IMR-90 (cell line): Measurements from ENCODE around the gene TBC1D22A. TPM values are rescaled to one million over a fixed set of nuclear protein-coding genes. Genes with fewer than 3 reads are reported as not detected.

Experiments
- ATAC-seq: fragments of 200-7000 bp; cut with Tn5 transposase; 2 replicates; pipeline ENCODE4 v1.9.1; 2020; ENCODE audit warnings: low read depth, mild to moderate bottlenecking, moderate library complexity
- BruUV-seq: library from RNA; stranded (reverse); fragments of 400-500 nt; replicated peaks from 2 replicates; lab custom pipeline; 2021; lab: Mats Ljungman, UMichigan
- CTCF ChIA-PET: fragments of 300-600 bp; formaldehyde crosslinking; extraction: SDS; loops from one replicate; lab custom pipeline; 2021; ENCODE audit warnings: antibody characterized with exemption; lab: Yijun Ruan, JAX
- POLR2A ChIA-PET: fragments of 300-600 bp; sonication (Branson Sonifier 250); formaldehyde crosslinking; loops from one replicate; lab custom pipeline; 2022; ENCODE audit warnings: antibody characterized with exemption; ENCODE audit not compliant: unreplicated experiment; lab: Charles Lee
- DNase-seq: peaks from one replicate; pipeline ENCODE4 v3.0.0; 2013
- H2AFZ ChIP-seq: replicated peaks from 2 replicates; pipeline ENCODE3; 2013; ENCODE audit warnings: low read length, mild to moderate bottlenecking; ENCODE audit not compliant: poor library complexity
- H2AK5ac ChIP-seq: 2 replicates; pipeline ENCODE4 v1.6.1; 2013; ENCODE audit warnings: low read depth, low read length, inconsistent platforms
- H2AK9ac ChIP-seq: replicated peaks from 2 replicates; pipeline ENCODE3; 2013; ENCODE audit warnings: mild to moderate bottlenecking, low read depth, low read length, moderate library complexity; ENCODE audit not compliant: poor library complexity
- H2BK120ac ChIP-seq: 2 replicates; pipeline ENCODE4 v1.6.1; 2013; ENCODE audit warnings: low read depth, low read length, inconsistent platforms
- H2BK15ac ChIP-seq: 3 replicates; pipeline ENCODE4 v1.6.1; 2013; ENCODE audit warnings: low read depth, low read length, inconsistent platforms
- H2BK20ac ChIP-seq: 2 replicates; pipeline ENCODE4 v1.6.1; 2013; ENCODE audit warnings: low read depth, mild to moderate bottlenecking, inconsistent platforms, low read length, moderate library complexity
- H2BK5ac ChIP-seq: 2 replicates; pipeline ENCODE4 v1.6.1; 2013; ENCODE audit warnings: mild to moderate bottlenecking, low read depth, low read length, inconsistent platforms; ENCODE audit not compliant: poor library complexity, severe bottlenecking
- H3K14ac ChIP-seq: replicated peaks from 2 replicates; pipeline ENCODE4 v1.6.1; 2013; ENCODE audit warnings: low read depth, low read length, inconsistent platforms
- H3K18ac ChIP-seq: 2 replicates; pipeline ENCODE4 v1.6.1; 2013; ENCODE audit warnings: low read depth, low read length, control low read depth
- H3K23ac ChIP-seq: 2 replicates; pipeline ENCODE4 v1.6.1; 2013; ENCODE audit warnings: low read depth, low read length, inconsistent platforms
- H3K27ac ChIP-seq: 2 replicates; pipeline ENCODE4 v1.5.1; 2013; ENCODE audit warnings: mild to moderate bottlenecking, control low read depth, low read length; ENCODE audit not compliant: insufficient read depth
- H3K27me3 ChIP-seq: 2 replicates; pipeline ENCODE4 v1.6.1; 2013; ENCODE audit warnings: low read length; ENCODE audit not compliant: control insufficient read depth, insufficient read depth
- H3K36me3 ChIP-seq: 2 replicates; pipeline ENCODE4 v1.6.1; 2013; ENCODE audit warnings: low read length, mixed read lengths; ENCODE audit not compliant: control insufficient read depth, insufficient read depth
- H3K4ac ChIP-seq: 2 replicates; pipeline ENCODE4 v1.6.1; 2013; ENCODE audit warnings: low read depth, low read length, inconsistent platforms
- H3K4me1 ChIP-seq: 2 replicates; pipeline ENCODE4 v1.6.1; 2013; ENCODE audit warnings: low read length, mixed read lengths; ENCODE audit not compliant: control insufficient read depth, insufficient read depth
- H3K4me2 ChIP-seq: 2 replicates; pipeline ENCODE4 v1.6.1; 2013; ENCODE audit warnings: low read depth, mild to moderate bottlenecking, control low read depth, low read length, moderate library complexity
- H3K4me3 ChIP-seq: 2 replicates; pipeline ENCODE4 v1.5.1; 2013; ENCODE audit warnings: low read depth, mild to moderate bottlenecking, control low read depth, low read length, moderate library complexity; ENCODE audit not compliant: insufficient read depth
- H3K56ac ChIP-seq: 2 replicates; pipeline ENCODE4 v1.6.1; 2013; ENCODE audit warnings: low read length, inconsistent platforms; ENCODE audit not compliant: insufficient read depth; ENCODE audit errors: extremely low read depth
- H3K79me1 ChIP-seq, 2 experiments: 2 replicates each; pipeline ENCODE4 v1.6.1; 2013; ENCODE audit warnings: low read length in 2 of 2, inconsistent platforms in 1 of 2, low read depth in 1 of 2
- H3K9ac ChIP-seq: 2 replicates; pipeline ENCODE4 v1.6.1; 2013; ENCODE audit warnings: low read depth, low read length, control low read depth
- H3K9me1 ChIP-seq: 2 replicates; pipeline ENCODE4 v1.6.1; 2013; ENCODE audit warnings: low read length, inconsistent platforms; ENCODE audit not compliant: insufficient read depth
- H3K9me3 ChIP-seq: 2 replicates; pipeline ENCODE4 v1.6.1; 2013; ENCODE audit warnings: low read length; ENCODE audit not compliant: control insufficient read depth, insufficient read depth
- H4K20me1 ChIP-seq: 2 replicates; pipeline ENCODE4 v1.6.1; 2013; ENCODE audit warnings: low read length, inconsistent platforms; ENCODE audit not compliant: insufficient read depth
- H4K5ac ChIP-seq: 2 replicates; pipeline ENCODE4 v1.6.1; 2013; ENCODE audit warnings: mild to moderate bottlenecking, low read depth, low read length, control low read depth
- H4K8ac ChIP-seq, 2 experiments: 2 replicates each; pipeline ENCODE4 v1.6.1; 2013; ENCODE audit warnings: low read depth in 2 of 2, low read length in 2 of 2, control low read depth in 1 of 2, inconsistent platforms in 1 of 2
- H4K91ac ChIP-seq: 2 replicates; pipeline ENCODE4 v1.6.1; 2013; ENCODE audit warnings: low read depth, low read length, inconsistent platforms; ENCODE audit not compliant: insufficient read depth
- BHLHE40 ChIP-seq: fragments of 150-350 bp; IDR thresholded peaks from 2 replicates; pipeline ENCODE4 v1.6.1; 2016; ENCODE audit warnings: mild to moderate bottlenecking, low read depth, low read length
- CEBPB ChIP-seq: IDR thresholded peaks from 2 replicates; pipeline ENCODE4 v1.6.1; 2012; ENCODE audit warnings: low read depth, low read length, improper control_type of control experiment
- CHD1 ChIP-seq: IDR thresholded peaks from 2 replicates; pipeline ENCODE4 v1.6.1; 2012; ENCODE audit warnings: low read depth, low read length, improper control_type of control experiment
- FOS ChIP-seq: fragments of 150-350 bp; IDR thresholded peaks from 2 replicates; pipeline ENCODE4 v1.6.1; 2016; ENCODE audit warnings: low read depth, low read length
- MAFK ChIP-seq: IDR thresholded peaks from 2 replicates; pipeline ENCODE4 v1.6.1; 2012; ENCODE audit warnings: low read depth, low read length, improper control_type of control experiment
- MAZ ChIP-seq: IDR thresholded peaks from 2 replicates; pipeline ENCODE4 v1.6.1; 2012; ENCODE audit warnings: low read depth, mild to moderate bottlenecking, low read length, improper control_type of control experiment, moderate library complexity, borderline replicate concordance
- MXI1 ChIP-seq: IDR thresholded peaks from 2 replicates; pipeline ENCODE4 v1.6.1; 2012; ENCODE audit warnings: low read depth, mild to moderate bottlenecking, low read length, moderate library complexity, borderline replicate concordance
- NFE2L2 ChIP-seq: fragments of 150-350 bp; IDR thresholded peaks from 2 replicates; pipeline ENCODE4 v1.6.1; 2016; ENCODE audit warnings: low read depth, mild to moderate bottlenecking, low read length
- POLR2A ChIP-seq: IDR thresholded peaks from 2 replicates; pipeline ENCODE4 v1.6.1; 2012; ENCODE audit warnings: mild to moderate bottlenecking, low read depth, low read length
- RAD21 ChIP-seq: IDR thresholded peaks from 2 replicates; pipeline ENCODE4 v1.6.1; 2012; ENCODE audit warnings: low read length, improper control_type of control experiment
- RCOR1 ChIP-seq: IDR thresholded peaks from 2 replicates; pipeline ENCODE4 v1.6.1; 2012; ENCODE audit warnings: mild to moderate bottlenecking, low read length, improper control_type of control experiment; ENCODE audit not compliant: insufficient replicate concordance
- RFX5 ChIP-seq: IDR thresholded peaks from 2 replicates; pipeline ENCODE4 v1.8.0; 2012; ENCODE audit warnings: low read depth, mild to moderate bottlenecking, low read length, moderate library complexity
- SMC3 ChIP-seq: fragments of 150-350 bp; IDR thresholded peaks from 2 replicates; pipeline ENCODE4 v1.6.1; 2016; ENCODE audit warnings: low read depth, mild to moderate bottlenecking, antibody characterized with exemption, low read length, moderate library complexity
- WGBS, 2 experiments: methylation state at CpG; one replicate each; pipeline versions ENCODE4 v1.1.5 to v1.1.7; 2013; ENCODE audit warnings: missing lambda C conversion rate in 2 of 2; ENCODE audit not compliant: insufficient read length in 1 of 2; ENCODE audit errors: extremely low coverage in 2 of 2; 5-methylcytosine and 5-hydroxymethylcytosine counted together
- dilution Hi-C: fragments of 300-500 bp; cut with HindIII; formaldehyde crosslinking; loops from one replicate; pipeline ENCODE4 v1.14.3; 2018; ENCODE audit warnings: low sequenced_read_pairs; ENCODE audit not compliant: unreplicated experiment
- in situ Hi-C: fragments of 300-500 bp; cut with MboI; formaldehyde crosslinking; loops from 3 replicates; pipeline ENCODE4 v1.14.3; 2019; ENCODE audit warnings: low sequenced_read_pairs, inconsistent platforms, mixed read lengths
- intact Hi-C: fragments of 100-400 bp; cut with micrococcal nuclease; formaldehyde crosslinking; loops from 2 replicates; pipeline ENCODE4 v1.10.0; 2022
- polyA plus RNA-seq, 3 experiments: library from polyadenylated mRNA; depleted of rRNA; stranded (reverse); fragments of >200 nt; gene quantifications; 2 replicates each; pipeline ENCODE4 v1.2.3, GENCODE V29; 2012; ENCODE audit warnings: low replicate concordance in 1 of 3
- total RNA-seq: library from RNA; depleted of rRNA; stranded (reverse); fragments of >200 nt; gene quantifications from 2 replicates; pipeline ENCODE4 v1.2.3, GENCODE V29; 2012
- TF ChIP-seq, protein P1 (sequence below): fragments of 150-350 bp; IDR thresholded peaks from 2 replicates; pipeline ENCODE4 v1.6.1; 2016; ENCODE audit warnings: low read depth, mild to moderate bottlenecking, low read length, moderate library complexity, borderline replicate concordance
- TF ChIP-seq, protein P2 (sequence below): fragments of 150-350 bp; IDR thresholded peaks from 2 replicates; pipeline ENCODE4 v1.6.1; 2017; ENCODE audit warnings: mild to moderate bottlenecking, antibody characterized with exemption, low read length, low read depth
- TF ChIP-seq, protein P3 (sequence below): conservative IDR thresholded peaks from 2 replicates; pipeline ENCODE4 v1.5.1; 2012; ENCODE audit warnings: mild to moderate bottlenecking, low read depth, low read length, improper control_type of control experiment

The TBC1D22A gene
- total and polyA plus RNA-seq, 2 of the 4 experiments (the other 2 are of a cell fraction), result 9.0 to 16.7 TPM

DNA sequence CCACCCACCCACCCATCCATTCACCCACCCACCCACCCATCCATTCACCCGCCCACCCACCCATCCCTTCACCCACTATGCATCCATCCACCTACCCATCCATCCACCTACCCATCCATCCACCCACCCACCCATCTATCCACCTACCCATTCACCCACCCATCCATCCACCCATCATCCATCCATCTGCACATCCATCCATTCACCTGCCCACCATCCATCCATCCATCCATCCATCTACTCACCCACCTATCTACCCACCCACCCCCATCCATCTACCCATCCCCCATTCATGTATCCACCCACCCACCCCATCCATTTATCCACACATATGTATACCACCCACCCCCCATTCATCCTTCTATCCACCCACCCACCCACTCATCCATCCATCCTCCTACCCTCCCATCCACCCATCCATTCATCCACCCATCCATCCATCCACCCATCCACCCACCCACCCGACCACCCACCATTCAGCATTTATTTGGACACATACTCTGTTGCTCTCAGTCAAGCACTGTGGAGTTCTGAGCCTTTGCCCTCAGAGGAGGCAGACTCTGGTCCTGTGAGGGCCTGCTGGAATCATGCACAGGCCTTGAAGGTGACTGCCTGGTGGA lies 380.1 kb downstream of the TBC1D22A start:
- Histone ChIP-seq H4K20me1 (no peaks in the 10 kb centered on the region), H3K4ac (no peak overlapping the region), H3K79me1 (no peaks in the 10 kb centered on the region), H3K36me3 (no peaks in the 10 kb centered on the region), H2BK20ac (no peak overlapping the region), H3K18ac (no peak overlapping the region), H2BK5ac (no peak overlapping the region), H3K9me3 (no peaks in the 10 kb centered on the region), H3K9ac (no peak overlapping the region), H2BK120ac (no peak overlapping the region), H3K23ac (no peak overlapping the region), H3K27ac (no peak overlapping the region), H3K4me2 (no peak overlapping the region), H3K9me1 (no peaks in the 10 kb centered on the region), H2AFZ (no peak overlapping the region), H4K91ac (no peak overlapping the region), H4K5ac (no peak overlapping the region), H4K8ac (no peak overlapping the region), H3K4me1 (no peaks in the 10 kb centered on the region), H3K56ac (no peak overlapping the region), H2AK9ac (no peak overlapping the region), H2BK15ac (no peak overlapping the region), H3K27me3 (no peaks in the 10 kb centered on the region), H3K14ac (no peak overlapping the region), H3K4me3 (no peak overlapping the region), H2AK5ac (no peak overlapping the region)
- dilution Hi-C loops (no loop called here), in situ Hi-C loops (no loop called here), intact Hi-C loops (no loop called here)
- DNase-seq, result no peak
- TF ChIP-seq MAZ (no peak), POLR2A (no peak), CHD1 (no peak), SMC3 (no peak), FOS (no peak), BHLHE40 (no peak), NFE2L2 (no peak), MAFK (no peak), MXI1 (no peak), RFX5 (no peak), CEBPB (no peak), RCOR1 (no peak), RAD21 (no peak)
- TF ChIP-seq, protein P1, sequence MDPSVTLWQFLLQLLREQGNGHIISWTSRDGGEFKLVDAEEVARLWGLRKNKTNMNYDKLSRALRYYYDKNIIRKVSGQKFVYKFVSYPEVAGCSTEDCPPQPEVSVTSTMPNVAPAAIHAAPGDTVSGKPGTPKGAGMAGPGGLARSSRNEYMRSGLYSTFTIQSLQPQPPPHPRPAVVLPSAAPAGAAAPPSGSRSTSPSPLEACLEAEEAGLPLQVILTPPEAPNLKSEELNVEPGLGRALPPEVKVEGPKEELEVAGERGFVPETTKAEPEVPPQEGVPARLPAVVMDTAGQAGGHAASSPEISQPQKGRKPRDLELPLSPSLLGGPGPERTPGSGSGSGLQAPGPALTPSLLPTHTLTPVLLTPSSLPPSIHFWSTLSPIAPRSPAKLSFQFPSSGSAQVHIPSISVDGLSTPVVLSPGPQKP, result no peak
- TF ChIP-seq, protein P2, sequence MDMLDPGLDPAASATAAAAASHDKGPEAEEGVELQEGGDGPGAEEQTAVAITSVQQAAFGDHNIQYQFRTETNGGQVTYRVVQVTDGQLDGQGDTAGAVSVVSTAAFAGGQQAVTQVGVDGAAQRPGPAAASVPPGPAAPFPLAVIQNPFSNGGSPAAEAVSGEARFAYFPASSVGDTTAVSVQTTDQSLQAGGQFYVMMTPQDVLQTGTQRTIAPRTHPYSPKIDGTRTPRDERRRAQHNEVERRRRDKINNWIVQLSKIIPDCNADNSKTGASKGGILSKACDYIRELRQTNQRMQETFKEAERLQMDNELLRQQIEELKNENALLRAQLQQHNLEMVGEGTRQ, result no peak
- TF ChIP-seq, protein P3, sequence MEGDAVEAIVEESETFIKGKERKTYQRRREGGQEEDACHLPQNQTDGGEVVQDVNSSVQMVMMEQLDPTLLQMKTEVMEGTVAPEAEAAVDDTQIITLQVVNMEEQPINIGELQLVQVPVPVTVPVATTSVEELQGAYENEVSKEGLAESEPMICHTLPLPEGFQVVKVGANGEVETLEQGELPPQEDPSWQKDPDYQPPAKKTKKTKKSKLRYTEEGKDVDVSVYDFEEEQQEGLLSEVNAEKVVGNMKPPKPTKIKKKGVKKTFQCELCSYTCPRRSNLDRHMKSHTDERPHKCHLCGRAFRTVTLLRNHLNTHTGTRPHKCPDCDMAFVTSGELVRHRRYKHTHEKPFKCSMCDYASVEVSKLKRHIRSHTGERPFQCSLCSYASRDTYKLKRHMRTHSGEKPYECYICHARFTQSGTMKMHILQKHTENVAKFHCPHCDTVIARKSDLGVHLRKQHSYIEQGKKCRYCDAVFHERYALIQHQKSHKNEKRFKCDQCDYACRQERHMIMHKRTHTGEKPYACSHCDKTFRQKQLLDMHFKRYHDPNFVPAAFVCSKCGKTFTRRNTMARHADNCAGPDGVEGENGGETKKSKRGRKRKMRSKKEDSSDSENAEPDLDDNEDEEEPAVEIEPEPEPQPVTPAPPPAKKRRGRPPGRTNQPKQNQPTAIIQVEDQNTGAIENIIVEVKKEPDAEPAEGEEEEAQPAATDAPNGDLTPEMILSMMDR, result no peak
- CTCF ChIA-PET, result no interaction called here
- WGBS, 2 experiments, result no CpG with 5 or more reads among the region's 2 CpGs
- no peak for ATAC-seq
- no TSS peak for BruUV-seq
- POLR2A ChIA-PET, result no interaction called here
